Common myeloid progenitor, CD34-positive (primary cell): ENCODE results near the gene AGAP1.

Source experiments
- CTCF ChIA-PET: fragments of 350-600 bp; sonication (Branson Sonifier 250); formaldehyde crosslinking; loops from one replicate; lab custom pipeline; 2021; ENCODE audit warnings: antibody characterized with exemption; lab: Charles Lee
- POLR2A ChIA-PET: fragments of 350-600 bp; sonication (Branson Sonifier 250); formaldehyde crosslinking; loops from one replicate; lab custom pipeline; 2021; ENCODE audit warnings: antibody characterized with exemption; lab: Charles Lee
- DNase-seq, 3 donors: peaks; one replicate each; pipeline versions ENCODE4 v3.0.0 to v3.0.0-alpha.2; 2013
- H3K27ac ChIP-seq, 2 experiments: 1 replicate in 1 of 2; 2 replicates in 1 of 2; pipeline ENCODE4 v1.7.0; 2013; ENCODE audit warnings: inconsistent platforms in 2 of 2, low read length in 2 of 2, mild to moderate bottlenecking in 2 of 2, low read depth in 1 of 2, moderate library complexity in 1 of 2; ENCODE audit not compliant: severe bottlenecking in 2 of 2, insufficient read depth in 1 of 2, poor library complexity in 1 of 2
- H3K27me3 ChIP-seq, 5 experiments: replicated peaks in 2 of 5; 1 replicate in 3 of 5; 2 replicates in 2 of 5; pipeline versions ENCODE4 v1.6.1 to v1.7.0; 2013; ENCODE audit warnings: low read length in 4 of 5, mild to moderate bottlenecking in 2 of 5, moderate library complexity in 2 of 5, inconsistent platforms in 1 of 5; ENCODE audit not compliant: insufficient read depth in 5 of 5, control insufficient read depth in 4 of 5
- H3K36me3 ChIP-seq, 4 experiments: 1 replicate in 2 of 4; 2 replicates in 2 of 4; pipeline versions ENCODE4 v1.6.1 to v1.7.0; 2013; ENCODE audit warnings: low read length in 3 of 4, control low read depth in 1 of 4, mild to moderate bottlenecking in 1 of 4; ENCODE audit not compliant: control insufficient read depth in 4 of 4, insufficient read depth in 4 of 4
- H3K4me1 ChIP-seq, 4 experiments: 1 replicate in 3 of 4; 2 replicates in 1 of 4; pipeline versions ENCODE4 v1.6.1 to v1.7.1; 2013; ENCODE audit warnings: low read length in 3 of 4, mild to moderate bottlenecking in 3 of 4, control low read depth in 1 of 4, inconsistent platforms in 1 of 4, moderate library complexity in 1 of 4; ENCODE audit not compliant: control insufficient read depth in 4 of 4, insufficient read depth in 4 of 4; ENCODE audit errors: control extremely low read depth in 1 of 4
- H3K4me3 ChIP-seq, 7 experiments: 1 replicate in 4 of 7; 2 replicates in 3 of 7; pipeline versions ENCODE4 v1.5.1 to v1.7.0; 2013; ENCODE audit warnings: mild to moderate bottlenecking in 7 of 7, low read length in 6 of 7, moderate library complexity in 6 of 7, inconsistent platforms in 2 of 7, low read depth in 2 of 7, control low read depth in 1 of 7; ENCODE audit not compliant: insufficient read depth in 4 of 7, control insufficient read depth in 1 of 7; ENCODE audit errors: extremely low read depth in 1 of 7
- H3K9me3 ChIP-seq, 5 experiments: 1 replicate in 4 of 5; 2 replicates in 1 of 5; pipeline versions ENCODE4 v1.6.1 to v1.7.1; 2013; ENCODE audit warnings: low read length in 4 of 5, mild to moderate bottlenecking in 2 of 5, inconsistent platforms in 1 of 5, low read depth in 1 of 5, moderate library complexity in 1 of 5; ENCODE audit not compliant: control insufficient read depth in 4 of 5, insufficient read depth in 2 of 5; ENCODE audit errors: control extremely low read depth in 1 of 5
- WGBS: methylation state at CpG from one replicate; pipeline ENCODE4 v1.1.5; 2013; ENCODE audit not compliant: insufficient coverage; 5-methylcytosine and 5-hydroxymethylcytosine counted together

Gene AGAP1

GRCh38 chr2:235495373-235496238 lies 1.8 kb downstream of the AGAP1 start:
- ChIA-PET POLR2A (no interaction called here), CTCF (no interaction called here)
- Histone ChIP-seq H3K27me3 (peaks cover 3 to 91% (median 48%) of the 10 kb centered on the region in 5 experiments), H3K36me3 (no peaks in the 10 kb centered on the region), H3K4me3 (peak overlapping the region in 1 of 7 experiments; percentile 68), H3K9me3 (peaks cover 0 to 22% (median 18%) of the 10 kb centered on the region in 5 experiments), H3K27ac (no peak overlapping the region), H3K4me1 (peaks cover 0 to 18% (median 11%) of the 10 kb centered on the region in 4 experiments)
- DNase-seq: peak in 1 of 3 donors; percentile 5
- 44% methylated on average over 16 of the region's 18 CpGs for WGBS

- peaks cover 0 to 23% (median 13%) of the 10 kb centered on the region in 4 experiments for H3K4me1 ChIP-seq
- no peaks in the 10 kb centered on the region for H3K36me3 ChIP-seq
- peaks cover 0 to 18% (median 14%) of the 10 kb centered on the region in 5 experiments for H3K9me3 ChIP-seq
- no peak overlapping the region for H3K4me3 ChIP-seq
- 91% methylated on average over 8 of the region's 8 CpGs for WGBS
- CTCF ChIA-PET: no interaction called here
- H3K27ac ChIP-seq: no peak overlapping the region
- H3K27me3 ChIP-seq: peaks cover 3 to 93% (median 51%) of the 10 kb centered on the region in 5 experiments
- POLR2A ChIA-PET: no interaction called here
- DNase-seq: no peak
Observed at GRCh38 chr2:235496239-235496621, 2.4 kb downstream of the AGAP1 start.

GRCh38 chr2:235497096-235497495 lies 3.3 kb downstream of the AGAP1 start:
- CTCF ChIA-PET: no interaction called here
- no peaks in the 10 kb centered on the region for H3K36me3 ChIP-seq
- no peak for DNase-seq
- no peak overlapping the region for H3K27ac ChIP-seq
- H3K27me3 ChIP-seq: peaks cover 3 to 93% (median 51%) of the 10 kb centered on the region in 5 experiments
- H3K9me3 ChIP-seq: peaks cover 0 to 9% (median 5%) of the 10 kb centered on the region in 5 experiments
- POLR2A ChIA-PET: no interaction called here
- H3K4me1 ChIP-seq: peaks cover 0 to 32% (median 15%) of the 10 kb centered on the region in 4 experiments
- 83% methylated on average over 2 of the region's 3 CpGs for WGBS
- no peak overlapping the region for H3K4me3 ChIP-seq

- H3K36me3 ChIP-seq: no peaks in the 10 kb centered on the region
- POLR2A ChIA-PET: no interaction called here
- peaks cover 0 to 2% (median 0%) of the 10 kb centered on the region in 5 experiments for H3K9me3 ChIP-seq
- no peak overlapping the region for H3K27ac ChIP-seq
- CTCF ChIA-PET: interaction anchor here (1.2 kb wide), 1 partner anchor 13 kb away, joined by 3 read pairs; no protein-coding TSS in a partner anchor
- no peak overlapping the region for H3K4me3 ChIP-seq
- H3K4me1 ChIP-seq: peaks cover 0 to 29% (median 11%) of the 10 kb centered on the region in 4 experiments
- DNase-seq: no peak
- WGBS: 87% methylated on average over 9 of the region's 9 CpGs
- peaks cover 5 to 93% (median 46%) of the 10 kb centered on the region in 5 experiments for H3K27me3 ChIP-seq
Observed at GRCh38 chr2:235498541-235498940, 4.7 kb downstream of the AGAP1 start.

GRCh38 chr2:235498946-235499812 lies 5.3 kb downstream of the AGAP1 start:
- H3K4me3 ChIP-seq: no peak overlapping the region
- DNase-seq: no peak
- peaks cover 5 to 97% (median 46%) of the 10 kb centered on the region in 5 experiments for H3K27me3 ChIP-seq
- H3K36me3 ChIP-seq: no peaks in the 10 kb centered on the region
- H3K4me1 ChIP-seq: peaks cover 0 to 27% (median 10%) of the 10 kb centered on the region in 4 experiments
- WGBS: 93% methylated on average over 23 of the region's 24 CpGs
- H3K27ac ChIP-seq: no peak overlapping the region
- peaks cover 0 to 2% (median 0%) of the 10 kb centered on the region in 5 experiments for H3K9me3 ChIP-seq
- ChIA-PET POLR2A (no interaction called here), CTCF (interaction anchor here (1.2 kb wide), 1 partner anchor 13 kb away, joined by 3 read pairs; no protein-coding TSS in a partner anchor)

- WGBS: 89% methylated on average over 10 of the region's 13 CpGs
- ChIA-PET CTCF (interaction anchor here (1.6 kb wide), 1 partner anchor 8 kb away, joined by 4 read pairs; no protein-coding TSS in a partner anchor), POLR2A (no interaction called here)
- Histone ChIP-seq H3K36me3 (no peaks in the 10 kb centered on the region), H3K27ac (no peak overlapping the region), H3K27me3 (peaks cover 5 to 100% (median 49%) of the 10 kb centered on the region in 5 experiments), H3K4me3 (no peak overlapping the region), H3K4me1 (peaks cover 0 to 19% (median 6%) of the 10 kb centered on the region in 4 experiments), H3K9me3 (peaks cover 0 to 2% (median 0%) of the 10 kb centered on the region in 5 experiments)
- no peak for DNase-seq
Observed at GRCh38 chr2:235500110-235500760, 6.4 kb downstream of the AGAP1 start.
